8988T (cell line): Measurements from ENCODE around the gene TEC.
"Not testable (repeated sequence)": the region's sequence is repeated elsewhere in the genome, so short reads cannot be mapped to it uniquely, and the experiment has no call there.

ENCODE experiments used
- DNase-seq: peaks from one replicate; pipeline ENCODE4 v3.0.0; 2011

TEC gene

GRCh38 chr4:48237996-48238645 is 31.5 kb downstream of the TEC start:
- DNase-seq = no peak

GRCh38 chr4:48235050-48235449 is 34.6 kb downstream of the TEC start:
- no peak for DNase-seq

GRCh38 chr4:48234575-48234974 is 35.1 kb downstream of the TEC start:
- no peak for DNase-seq

- no peak for DNase-seq
These were observed 40.7 kb downstream of the TEC start for GRCh38 chr4:48228949-48229348.

GRCh38 chr4:48227662-48228061 is 42.0 kb downstream of the TEC start:
- no peak for DNase-seq

- no peak for DNase-seq
These were observed 43.4 kb downstream of the TEC start for GRCh38 chr4:48226199-48226598.

- no peak for DNase-seq
These were observed 44.1 kb downstream of the TEC start for GRCh38 chr4:48225368-48226141.

- DNase-seq = no peak
These were observed 45.0 kb downstream of the TEC start for GRCh38 chr4:48224606-48225005.

- DNase-seq = no peak
These were observed 45.9 kb downstream of the TEC start for GRCh38 chr4:48223633-48224295.

GRCh38 chr4:48222491-48222890 is 47.1 kb downstream of the TEC start:
- no peak for DNase-seq

- DNase-seq = not testable (repeated sequence)
These were observed 50.2 kb downstream of the TEC start for GRCh38 chr4:48219430-48219829.

GRCh38 chr4:48216563-48216962 is 53.1 kb downstream of the TEC start:
- no peak for DNase-seq

GRCh38 chr4:48215977-48216376 is 53.7 kb downstream of the TEC start:
- DNase-seq = no peak

GRCh38 chr4:48212165-48212564 is 57.5 kb downstream of the TEC start:
- DNase-seq = no peak

GRCh38 chr4:48210966-48211328 is 58.7 kb downstream of the TEC start:
- no peak for DNase-seq

- DNase-seq = no peak
These were observed 64.0 kb downstream of the TEC start for GRCh38 chr4:48205626-48206025.

GRCh38 chr4:48205107-48205506 is 64.5 kb downstream of the TEC start:
- no peak for DNase-seq

- DNase-seq = no peak
These were observed 65.8 kb downstream of the TEC start for GRCh38 chr4:48203819-48204218.

GRCh38 chr4:48197643-48198237 is 71.9 kb downstream of the TEC start:
- DNase-seq = no peak

- no peak for DNase-seq
These were observed 72.7 kb downstream of the TEC start for GRCh38 chr4:48196758-48197504.

- no peak for DNase-seq
These were observed 73.8 kb downstream of the TEC start for GRCh38 chr4:48195853-48196252.

GRCh38 chr4:48195374-48195773 is 74.3 kb downstream of the TEC start:
- DNase-seq = no peak

GRCh38 chr4:48194971-48195370 is 74.7 kb downstream of the TEC start:
- no peak for DNase-seq
